ENCODE results near the gene KAT7.

KAT7 gene

DNA sequence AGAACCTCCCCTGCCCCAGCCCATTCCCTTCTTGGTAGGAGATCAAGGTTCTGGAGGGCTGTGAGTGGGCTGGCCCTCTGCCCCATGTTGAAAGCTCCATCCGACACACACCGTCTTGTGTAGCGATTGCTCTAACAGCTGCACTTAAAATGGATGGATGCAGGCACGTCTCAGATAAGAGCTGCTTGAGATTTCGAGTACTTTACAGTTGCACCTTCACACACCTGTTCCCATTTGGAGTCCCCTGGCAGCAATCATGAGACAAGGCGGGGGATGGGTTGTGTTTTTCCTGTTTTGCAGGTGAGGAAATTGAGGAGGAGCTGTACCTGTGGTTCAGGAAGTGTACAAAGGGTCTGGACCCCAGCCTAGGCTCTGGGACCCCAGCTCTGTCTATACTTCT lies 85.0 kb downstream of the KAT7 start:
- DNase-seq: no peak

DNA sequence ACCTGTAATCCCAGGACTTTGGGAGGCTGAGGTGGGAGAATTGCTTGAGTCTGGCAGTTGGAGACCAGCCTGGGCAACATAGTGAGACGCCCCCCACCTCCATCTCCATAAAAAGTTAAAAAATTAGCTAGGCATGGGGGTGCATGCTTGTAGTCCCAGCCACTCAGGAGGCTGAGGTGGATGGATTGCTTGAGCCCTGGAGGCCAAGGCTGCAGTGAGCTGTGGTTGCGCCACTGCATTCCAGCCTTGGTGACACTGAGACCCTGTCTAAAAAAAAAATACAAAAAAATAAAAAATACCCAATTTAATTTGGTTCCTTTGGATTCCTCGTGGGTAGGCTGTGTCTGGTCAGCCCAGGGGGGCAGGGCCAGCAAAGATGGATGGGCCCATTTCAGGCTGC lies 85.4 kb downstream of the KAT7 start:
- no peak for DNase-seq

DNA sequence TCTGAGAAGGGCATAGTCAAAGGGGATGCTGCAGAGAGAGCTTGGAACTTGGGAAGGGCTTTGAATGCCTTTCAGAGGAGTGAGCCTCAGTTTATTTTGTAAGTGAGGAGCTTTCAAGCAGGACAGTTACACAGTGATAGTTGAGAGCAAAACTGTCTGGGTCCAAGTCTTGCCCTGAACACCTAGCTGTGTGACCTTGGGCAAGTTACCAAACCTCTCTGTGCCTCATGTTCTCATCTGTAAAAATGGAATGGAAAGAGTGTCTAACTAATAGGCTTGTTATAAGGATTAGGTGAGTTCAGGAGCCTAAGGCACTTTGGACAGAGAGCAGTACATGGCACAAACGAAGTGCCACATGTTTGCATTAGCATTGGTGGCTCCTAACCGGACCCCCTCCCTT lies 86.4 kb downstream of the KAT7 start:
- DNase-seq: no peak

DNA sequence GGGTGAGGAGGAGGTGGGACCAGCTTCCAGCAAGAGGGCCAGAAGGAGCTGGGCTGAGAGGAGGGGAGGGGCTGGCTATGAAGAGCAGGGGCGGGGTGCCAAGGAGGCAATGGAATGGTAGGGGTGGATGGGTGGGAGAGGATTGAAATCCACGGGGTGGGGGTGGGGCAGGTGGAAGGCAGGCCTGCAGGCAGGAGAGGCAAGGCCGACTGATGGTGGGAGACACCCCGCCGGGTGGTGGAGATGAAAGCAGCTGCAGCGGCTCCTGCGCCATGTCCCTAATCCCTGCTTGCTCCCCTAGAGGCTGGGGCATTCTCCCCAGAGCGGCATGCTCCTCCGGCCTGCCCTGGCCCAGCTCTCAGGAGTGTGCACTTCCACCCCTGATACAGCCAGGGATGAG lies 87.2 kb downstream of the KAT7 start:
- no peak for DNase-seq

DNA sequence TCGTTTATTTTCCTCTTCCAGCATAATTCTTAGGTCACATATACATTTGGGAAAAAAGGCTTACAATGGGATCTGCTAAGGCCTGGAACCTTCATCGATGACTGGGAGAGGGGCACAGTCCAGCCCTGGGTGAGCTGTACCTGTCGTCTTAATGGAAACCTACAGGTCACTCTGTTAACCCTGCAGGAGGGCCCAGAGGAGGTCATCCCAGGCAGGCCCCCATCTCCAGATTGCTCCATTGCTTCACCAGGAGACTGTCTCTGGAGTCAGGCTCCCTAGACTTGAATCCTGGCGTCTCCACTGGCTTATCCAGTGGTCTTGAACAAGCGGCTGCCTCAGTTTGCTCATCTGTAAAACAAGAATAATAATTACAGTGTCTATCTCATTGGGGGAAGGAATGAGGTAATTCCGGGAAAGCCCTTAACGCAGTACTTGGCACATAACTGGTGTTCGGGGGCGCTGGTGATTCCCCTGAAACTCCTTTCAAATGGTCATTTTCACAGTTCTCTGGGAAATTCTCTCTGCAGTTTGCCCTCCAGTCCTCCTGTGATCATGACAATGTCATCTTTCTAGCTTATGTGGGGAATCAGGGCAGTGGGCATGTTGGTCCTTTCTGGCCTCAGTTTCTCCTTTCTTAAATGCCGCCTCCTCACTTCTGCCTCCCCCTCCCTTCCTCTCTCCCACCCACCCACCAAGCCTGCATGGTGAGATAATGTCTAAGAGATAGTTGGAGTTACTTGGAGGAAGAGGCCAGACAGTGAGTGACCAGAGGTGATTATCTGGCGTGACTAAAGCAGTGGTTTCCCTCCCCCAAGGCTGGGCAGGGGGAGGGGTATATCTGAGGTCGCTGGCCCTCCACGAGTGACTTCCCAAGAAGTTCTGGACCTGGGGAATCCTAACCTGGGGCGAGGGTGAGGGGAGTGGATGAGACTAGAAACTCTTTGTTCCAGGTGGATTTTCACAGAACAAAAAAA lies 90.7 kb downstream of the KAT7 start:
- DNase-seq: no peak

DNA sequence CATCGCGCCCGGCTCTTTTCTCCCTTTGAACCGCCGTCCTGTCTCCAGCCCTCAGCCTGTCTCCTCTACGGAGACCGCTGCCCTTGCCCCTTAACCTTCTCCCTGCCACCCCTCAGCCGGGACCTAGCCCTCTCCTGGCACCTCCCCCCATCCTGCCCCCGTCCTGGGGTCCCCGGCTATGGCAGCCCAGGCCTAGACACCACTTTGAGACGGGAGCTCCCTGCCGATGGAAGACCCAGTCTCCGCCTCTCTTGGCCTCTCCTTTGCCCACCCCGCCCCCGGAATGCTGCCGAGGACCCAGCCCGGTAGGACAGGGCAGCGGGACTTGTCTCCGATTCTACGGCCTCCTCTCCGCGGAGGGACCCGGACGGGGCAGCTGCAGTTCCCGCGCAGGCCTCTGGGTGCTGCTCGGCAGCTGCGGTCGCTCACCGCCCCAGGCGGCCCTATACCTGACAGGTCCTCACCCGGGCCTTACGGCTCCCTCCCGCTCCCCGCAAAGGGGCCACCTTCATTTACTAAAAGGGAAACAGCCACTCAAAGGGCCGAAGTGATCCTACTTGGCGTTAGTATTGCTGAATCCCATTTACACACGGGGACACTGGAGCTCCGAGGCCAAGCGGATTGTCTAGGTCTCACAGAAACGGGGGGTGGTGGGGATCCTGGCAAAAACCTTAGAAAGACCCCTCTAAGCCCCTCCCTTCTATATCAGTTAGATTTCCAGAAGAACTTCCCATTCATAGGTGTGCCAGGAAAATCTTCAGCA lies 92.0 kb downstream of the KAT7 start:
- DNase-seq: no peak

DNA sequence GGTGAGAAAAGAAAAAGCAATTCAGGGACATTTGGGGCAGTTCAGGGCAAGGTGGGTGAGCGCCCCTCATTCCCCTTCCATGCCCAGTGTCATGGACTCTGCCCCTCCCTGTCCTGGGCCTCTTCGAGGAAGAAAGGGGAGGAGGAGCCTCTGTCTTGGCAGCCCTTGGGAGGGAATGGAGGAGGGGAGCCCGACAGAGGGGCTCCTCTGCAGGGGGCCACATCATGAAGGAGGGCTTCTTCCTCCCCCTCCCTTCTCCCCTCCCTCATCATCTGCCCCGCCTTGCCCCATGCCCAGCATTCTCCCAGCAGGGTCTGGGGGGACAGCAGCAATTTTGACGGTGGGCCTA lies 92.5 kb downstream of the KAT7 start:
- no peak for DNase-seq

DNA sequence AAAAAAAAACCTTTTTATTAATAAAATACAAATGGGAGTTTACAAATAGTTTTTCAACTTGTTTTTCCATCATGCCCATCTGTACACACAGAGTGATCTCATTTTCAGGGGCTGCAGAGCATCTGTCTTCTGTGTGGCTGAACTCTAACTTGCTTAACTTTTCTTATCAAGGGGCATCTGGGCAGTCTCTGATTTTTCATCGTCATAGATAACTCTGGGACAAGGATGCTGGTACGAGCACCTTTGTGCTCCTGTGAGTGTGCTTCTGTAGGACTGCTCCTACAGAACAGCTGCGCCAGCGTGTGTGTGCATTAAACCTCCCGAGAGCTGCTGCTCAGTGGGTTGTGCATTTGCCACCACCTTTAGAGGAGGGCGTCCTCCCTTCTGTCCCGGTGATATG lies 94.0 kb downstream of the KAT7 start:
- no peak for DNase-seq
